ENCODE data around the gene FAM163B.

The FAM163B gene

DNA sequence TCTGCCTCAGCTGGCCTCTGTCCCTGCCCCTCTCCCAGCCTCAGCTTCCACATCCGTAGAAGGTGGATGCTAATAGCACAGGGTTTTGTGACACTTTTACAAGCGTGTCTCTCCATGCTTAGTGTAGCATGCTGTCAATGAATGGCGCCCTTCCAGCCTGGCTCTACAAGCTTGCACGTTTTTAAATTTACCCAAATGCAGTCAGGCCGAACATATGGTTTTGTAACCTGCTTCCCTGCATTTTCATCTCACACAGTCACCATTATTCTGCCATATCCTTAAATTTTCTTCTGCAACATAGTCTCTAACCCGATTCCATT is 28.8 kb downstream of the FAM163B start:
- no peak for DNase-seq

GRCh38 chr9:133579601-133580418 is 29.4 kb downstream of the FAM163B start:
- DNase-seq = no peak

DNA sequence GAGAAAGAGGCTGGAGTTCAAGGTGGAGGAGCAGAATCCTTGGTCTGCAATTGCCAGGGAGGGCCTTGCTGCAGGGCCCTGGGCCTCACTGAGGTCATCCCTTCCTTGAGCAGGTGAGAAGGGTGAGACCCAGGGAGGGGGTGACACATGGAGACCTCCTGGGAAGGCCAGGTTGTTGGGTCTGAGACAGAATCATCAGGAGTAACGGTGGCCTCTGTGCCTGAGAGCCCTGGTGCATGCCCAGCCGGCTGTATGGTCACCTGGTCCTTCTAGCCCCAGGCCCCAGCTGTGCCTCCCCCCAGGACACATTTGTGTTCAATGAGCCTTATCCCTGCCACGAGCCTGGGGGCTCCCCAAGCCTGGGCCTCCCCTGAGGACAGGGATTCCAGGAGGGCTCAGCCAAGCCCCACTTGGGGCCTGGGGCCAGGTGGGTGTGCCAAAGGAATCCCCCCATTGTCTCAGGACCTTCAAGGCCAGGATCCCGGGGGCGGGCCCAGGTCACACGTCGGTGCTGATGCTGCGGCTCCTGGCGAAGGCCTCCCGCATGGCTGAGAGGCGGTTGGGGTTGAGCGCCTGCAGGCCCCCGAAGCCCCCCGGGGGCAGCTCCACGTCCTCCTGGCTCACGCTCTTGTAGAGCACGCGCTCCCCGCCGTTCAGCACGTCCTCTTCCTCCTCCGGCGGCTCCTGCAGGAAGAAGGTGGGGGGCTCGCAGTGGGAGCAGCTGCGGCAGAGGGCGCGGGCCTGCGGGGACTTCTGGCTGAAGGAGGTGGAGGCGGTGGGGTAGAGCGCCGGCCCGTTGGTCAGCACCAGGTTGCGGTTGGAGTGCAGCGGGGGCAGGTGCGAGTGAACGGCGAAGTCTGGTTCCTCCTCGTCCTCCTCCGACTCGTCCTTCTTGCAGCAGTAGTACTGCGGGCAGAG is 30.4 kb downstream of the FAM163B start:
- no peak for DNase-seq

GRCh38 chr9:133577737-133578112 is 31.5 kb downstream of the FAM163B start:
- DNase-seq = no peak

DNA sequence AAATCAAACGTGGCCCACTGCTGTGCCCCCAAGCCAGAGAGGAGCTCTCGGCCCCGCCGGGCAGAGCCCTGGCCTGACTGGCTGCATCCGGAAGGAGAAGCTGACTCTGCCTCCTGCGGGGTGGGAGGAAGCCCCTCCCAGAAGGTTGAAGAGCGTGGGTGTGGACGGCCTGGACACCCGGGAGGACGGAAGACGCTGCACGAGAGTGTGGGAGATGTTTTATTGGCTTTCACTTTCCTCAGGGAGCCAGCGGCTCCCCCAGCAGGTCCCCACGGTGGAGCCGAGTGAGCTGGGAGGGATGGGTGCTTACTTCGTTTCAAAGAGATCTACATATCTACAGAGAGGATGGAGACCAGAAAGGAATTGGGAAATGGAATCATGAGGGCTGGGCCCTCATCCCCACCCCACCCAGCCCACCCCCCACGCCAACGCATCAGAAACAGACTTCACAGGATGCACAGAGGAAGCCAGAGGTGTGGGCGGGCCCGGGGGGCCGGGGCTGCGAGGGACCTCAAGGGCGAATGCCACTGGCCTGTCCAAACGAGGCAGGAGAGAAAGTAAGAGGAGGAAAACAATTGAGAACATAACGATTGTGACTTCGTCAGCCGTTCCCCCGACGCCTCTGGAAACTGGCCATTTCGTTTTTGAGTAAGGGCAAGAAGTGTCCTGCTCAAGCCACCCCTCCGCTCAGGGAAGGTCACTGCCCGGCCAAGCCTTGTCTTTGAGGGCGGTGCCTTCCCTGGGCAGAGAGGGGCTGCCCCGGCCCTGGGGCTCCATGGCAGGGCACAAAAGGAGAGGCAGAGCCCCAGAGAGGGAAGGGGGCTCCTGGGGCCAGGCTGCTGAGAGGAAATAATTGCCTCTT is 32.1 kb downstream of the FAM163B start:
- no peak for DNase-seq

GRCh38 chr9:133576031-133576874 is 32.9 kb downstream of the FAM163B start:
- DNase-seq = no peak

- no peak for DNase-seq
These were observed 33.8 kb downstream of the FAM163B start for GRCh38 chr9:133575186-133576030.

GRCh38 chr9:133574771-133575170 is 34.4 kb downstream of the FAM163B start:
- DNase-seq = no peak

- no peak for DNase-seq
These were observed 35.2 kb downstream of the FAM163B start for GRCh38 chr9:133573791-133574515.

- no peak for DNase-seq
These were observed 36.3 kb downstream of the FAM163B start for GRCh38 chr9:133572821-133573361.

DNA sequence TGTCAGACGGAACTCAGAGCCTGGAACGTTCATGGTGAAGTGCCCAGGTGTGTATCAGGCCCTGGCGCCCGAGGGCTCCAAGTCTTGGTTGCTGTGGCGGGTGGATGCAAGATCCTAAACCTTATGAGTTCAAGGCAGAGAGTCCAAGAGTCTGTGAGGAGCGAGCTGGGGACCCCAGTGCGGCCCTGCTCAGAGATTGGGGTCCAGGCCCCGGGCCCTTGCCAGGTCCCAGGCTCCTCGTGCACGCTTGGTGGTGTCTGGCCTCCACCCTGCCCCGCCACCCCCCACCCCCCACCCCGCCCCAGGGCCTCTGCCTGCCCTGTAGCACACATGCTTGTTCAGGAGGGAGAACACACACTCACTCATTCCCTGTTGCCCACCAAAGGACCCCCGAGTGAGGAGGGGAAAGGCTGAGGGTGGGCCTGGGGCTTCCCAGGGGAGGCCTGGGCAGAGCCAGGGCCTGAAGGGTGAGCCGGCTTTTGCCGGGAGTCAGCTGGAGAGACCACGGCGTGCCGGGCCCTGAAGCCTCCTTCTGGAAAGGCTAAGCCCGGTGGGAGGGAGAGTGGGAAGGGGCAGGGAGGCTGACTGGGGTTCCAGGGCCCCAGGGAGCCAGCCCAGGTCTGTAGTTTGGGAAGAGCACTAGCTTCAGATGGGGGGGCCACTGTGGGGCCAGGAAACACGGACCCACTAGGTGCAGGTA is 37.1 kb downstream of the FAM163B start:
- DNase-seq = no peak

- no peak for DNase-seq
These were observed 37.7 kb downstream of the FAM163B start for GRCh38 chr9:133571391-133571890.

GRCh38 chr9:133570691-133571080 is 38.5 kb downstream of the FAM163B start:
- no peak for DNase-seq

DNA sequence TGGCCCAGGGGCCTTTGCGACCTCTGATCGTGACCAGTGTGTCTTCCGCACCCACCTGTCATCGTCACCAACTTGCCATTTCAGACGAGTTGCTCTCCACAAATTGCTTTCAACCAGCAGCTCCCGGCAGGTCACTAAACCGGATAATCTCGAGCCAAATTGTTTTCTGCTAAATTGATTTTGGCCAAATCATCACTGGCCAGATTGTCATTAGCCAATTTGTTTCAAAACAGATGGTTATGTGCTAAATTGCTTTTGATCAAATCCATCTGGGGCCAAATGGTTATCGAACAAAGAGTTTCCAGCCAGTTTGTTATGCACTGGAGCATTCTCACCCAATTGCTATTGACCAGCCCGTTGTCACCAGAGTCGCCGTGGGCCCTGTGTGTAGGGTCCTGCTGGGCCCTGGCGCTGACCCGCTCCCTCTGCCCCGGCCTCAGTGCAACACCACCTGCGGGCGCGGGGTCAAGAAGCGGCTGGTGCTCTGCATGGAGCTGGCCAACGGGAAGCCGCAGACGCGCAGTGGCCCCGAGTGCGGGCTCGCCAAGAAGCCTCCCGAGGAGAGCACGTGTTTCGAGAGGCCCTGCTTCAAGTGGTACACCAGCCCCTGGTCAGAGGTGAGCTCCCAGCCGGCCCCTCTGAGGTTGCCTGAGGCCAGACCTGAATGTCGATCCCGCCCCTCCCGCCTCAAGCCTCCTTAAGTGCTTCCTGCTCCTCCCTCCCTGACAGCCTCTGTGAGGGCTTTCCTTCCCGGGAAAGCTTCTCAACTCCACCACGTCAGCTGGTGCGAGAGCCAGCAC is 39.1 kb downstream of the FAM163B start:
- DNase-seq = no peak

- DNase-seq = no peak
These were observed 39.9 kb downstream of the FAM163B start for GRCh38 chr9:133569121-133569785.

DNA sequence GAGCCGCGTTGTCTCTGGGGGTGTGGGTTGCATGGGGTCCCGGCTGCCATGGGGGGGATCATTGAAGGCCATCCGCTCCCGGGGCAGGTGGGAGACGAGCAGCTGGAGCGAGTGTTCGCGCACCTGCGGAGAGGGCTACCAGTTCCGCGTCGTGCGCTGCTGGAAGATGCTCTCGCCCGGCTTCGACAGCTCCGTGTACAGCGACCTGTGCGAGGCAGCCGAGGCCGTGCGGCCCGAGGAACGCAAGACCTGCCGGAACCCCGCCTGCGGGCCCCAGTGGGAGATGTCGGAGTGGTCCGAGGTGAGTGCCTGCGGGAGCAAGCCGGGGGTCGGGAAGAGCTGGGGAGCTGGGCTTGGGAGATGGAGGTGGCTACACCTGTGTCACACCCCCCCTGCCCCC is 41.0 kb downstream of the FAM163B start:
- DNase-seq = no peak

DNA sequence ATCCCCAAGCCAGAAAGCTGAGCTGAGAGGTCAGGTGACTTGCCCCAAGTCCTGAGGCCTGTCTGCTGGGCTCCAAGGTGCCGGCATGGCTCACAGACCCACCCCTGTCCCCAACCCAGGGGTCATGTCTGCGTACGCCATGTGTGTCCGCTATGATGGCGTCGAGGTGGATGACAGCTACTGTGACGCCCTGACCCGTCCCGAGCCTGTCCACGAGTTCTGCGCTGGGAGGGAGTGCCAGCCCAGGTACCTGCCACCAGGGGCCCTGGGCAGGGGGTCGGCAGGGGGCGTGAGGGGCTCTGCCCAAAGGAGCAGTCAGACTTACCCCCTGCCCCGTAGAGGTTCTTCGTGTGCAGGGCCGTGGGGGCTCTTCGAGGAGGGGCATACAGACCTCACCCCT is 42.4 kb downstream of the FAM163B start:
- DNase-seq = no peak

- DNase-seq = no peak
These were observed 42.8 kb downstream of the FAM163B start for GRCh38 chr9:133566382-133566781.
